GM23338 (cell line): ENCODE measurements around the gene PLAC8L1. TPM values are rescaled to one million over a fixed set of nuclear protein-coding genes. Genes with fewer than 3 reads are reported as not detected.

Source experiments
- ATAC-seq: fragments of 200-7000 bp; cut with Tn5 transposase; 3 replicates; pipeline ENCODE4 v1.9.1; 2020
- DNase-seq: peaks from one replicate; pipeline ENCODE4 v3.0.0-alpha.2; 2015; ENCODE audit warnings: low spot score
- H2AFZ ChIP-seq: fragments of 200-600 bp; sonication (generic); 2 replicates; pipeline ENCODE4 v1.8.0; 2016; ENCODE audit warnings: antibody characterized with exemption, mild to moderate bottlenecking, moderate library complexity
- H3F3A ChIP-seq: fragments of 200-600 bp; sonication (generic); replicated peaks from 2 replicates; pipeline ENCODE4 v1.8.0; 2017; ENCODE audit warnings: antibody characterized with exemption, mixed run types, low read depth
- H3K27ac ChIP-seq: fragments of 200-600 bp; sonication (generic); 2 replicates; pipeline ENCODE4 v1.6.1; 2016; ENCODE audit warnings: low read depth
- H3K27me3 ChIP-seq: fragments of 200-600 bp; sonication (generic); 2 replicates; pipeline ENCODE4 v1.8.0; 2016; ENCODE audit warnings: mild to moderate bottlenecking, mixed run types, moderate library complexity; ENCODE audit not compliant: insufficient read depth
- H3K36me3 ChIP-seq: fragments of 200-600 bp; sonication (generic); 2 replicates; pipeline ENCODE4 v1.8.0; 2016; ENCODE audit warnings: mild to moderate bottlenecking; ENCODE audit not compliant: insufficient read depth
- H3K4me1 ChIP-seq: fragments of 200-600 bp; sonication (generic); 2 replicates; pipeline ENCODE4 v1.8.0; 2016; ENCODE audit warnings: mild to moderate bottlenecking, moderate library complexity; ENCODE audit not compliant: insufficient read depth
- H3K4me2 ChIP-seq: fragments of 200-600 bp; sonication (generic); 2 replicates; pipeline ENCODE4 v1.7.1; 2017; ENCODE audit warnings: mixed run types
- H3K4me3 ChIP-seq: fragments of 200-600 bp; sonication (generic); 2 replicates; pipeline ENCODE4 v1.6.1; 2016; ENCODE audit warnings: mixed run types
- H3K79me2 ChIP-seq: fragments of 200-600 bp; sonication (generic); replicated peaks from 2 replicates; pipeline ENCODE4 v1.8.0; 2017; ENCODE audit warnings: mild to moderate bottlenecking; ENCODE audit not compliant: insufficient read depth
- H3K9me2 ChIP-seq: fragments of 200-600 bp; sonication (generic); 2 replicates; pipeline ENCODE4 v1.8.0; 2017; ENCODE audit not compliant: insufficient read depth
- H4K20me1 ChIP-seq: fragments of 200-600 bp; sonication (generic); replicated peaks from 2 replicates; pipeline ENCODE4 v1.8.0; 2017; ENCODE audit warnings: mild to moderate bottlenecking; ENCODE audit not compliant: insufficient read depth
- H3K27ac Mint-ChIP-seq: 2 replicates; pipeline ENCODE4 v1.8.0; 2020; ENCODE audit warnings: inconsistent platforms, mild to moderate bottlenecking, moderate library complexity, mixed read lengths
- H3K27me3 Mint-ChIP-seq: 3 replicates; pipeline ENCODE4 v1.8.0; 2022; ENCODE audit warnings: low read depth, mild to moderate bottlenecking, moderate library complexity, mixed read lengths, inconsistent platforms; ENCODE audit not compliant: insufficient read depth, poor library complexity
- H3K36me3 Mint-ChIP-seq: 3 replicates; pipeline ENCODE4 v1.8.0; 2021; ENCODE audit warnings: low read depth, mild to moderate bottlenecking, inconsistent platforms, moderate library complexity, mixed read lengths
- H3K4me1 Mint-ChIP-seq: 3 replicates; pipeline ENCODE4 v1.8.0; 2020; ENCODE audit warnings: mild to moderate bottlenecking, inconsistent platforms, mixed read lengths
- H3K4me3 Mint-ChIP-seq: 3 replicates; pipeline ENCODE4 v1.8.0; 2021; ENCODE audit warnings: moderate library complexity, mild to moderate bottlenecking, inconsistent platforms, mixed read lengths
- H3K9me3 Mint-ChIP-seq: 3 replicates; pipeline ENCODE4 v1.8.0; 2020; ENCODE audit warnings: moderate library complexity, mild to moderate bottlenecking, inconsistent platforms, mixed read lengths
- CTCF ChIP-seq, 2 experiments: fragments of 200-600 bp in 1 of 2; sonication (generic) in 1 of 2; conservative IDR thresholded peaks; 2 replicates each; pipeline versions ENCODE4 v1.5.1 to v1.6.1; 2016 to 2017; ENCODE audit warnings: antibody characterized with exemption in 2 of 2, low read depth in 2 of 2, mild to moderate bottlenecking in 2 of 2, moderate library complexity in 1 of 2
- ETS1 ChIP-seq: IDR thresholded peaks from 2 replicates; pipeline ENCODE4 v1.6.1; 2016; ENCODE audit warnings: antibody characterized with exemption
- EZH2 ChIP-seq: fragments of 200-600 bp; sonication (generic); IDR thresholded peaks from one replicate; pipeline ENCODE4 v1.8.0; 2017; ENCODE audit warnings: antibody characterized with exemption, mild to moderate bottlenecking, low read depth; ENCODE audit not compliant: unreplicated experiment
- EZH2phosphoT487 ChIP-seq: fragments of 200-600 bp; sonication (generic); IDR thresholded peaks from one replicate; pipeline ENCODE4 v1.8.1; 2018; ENCODE audit warnings: antibody characterized with exemption; ENCODE audit not compliant: unreplicated experiment
- JUNB ChIP-seq: IDR thresholded peaks from one replicate; pipeline ENCODE4 v1.6.1; 2016; ENCODE audit warnings: antibody characterized with exemption; ENCODE audit not compliant: unreplicated experiment
- NANOG ChIP-seq: IDR thresholded peaks from 2 replicates; pipeline ENCODE4 v1.6.1; 2016; ENCODE audit warnings: antibody characterized with exemption, borderline replicate concordance
- REST ChIP-seq: IDR thresholded peaks from one replicate; pipeline ENCODE4 v1.6.1; 2018; ENCODE audit warnings: antibody characterized with exemption; ENCODE audit not compliant: unreplicated experiment
- STAT1 ChIP-seq: IDR thresholded peaks from one replicate; pipeline ENCODE4 v1.6.1; 2016; ENCODE audit warnings: antibody characterized with exemption; ENCODE audit not compliant: unreplicated experiment
- ZNF114 ChIP-seq: fragments of 250-450 bp; sonication (Bioruptor Pico); IDR thresholded peaks from 2 replicates; pipeline ENCODE4 v1.5.0; 2020; ENCODE audit warnings: mild to moderate bottlenecking, moderate library complexity
- ZNF331 ChIP-seq: fragments of 250-450 bp; sonication (Bioruptor Pico); IDR thresholded peaks from 2 replicates; pipeline ENCODE4 v1.5.0; 2020; ENCODE audit warnings: low read depth, mild to moderate bottlenecking, moderate library complexity
- polyA plus RNA-seq: library from polyadenylated mRNA; unstranded; fragments of >200 nt; fragmentation: Nextera tagmentation; extraction: Ambion mirVana; gene quantifications from 2 replicates; pipeline ENCODE4 v1.2.1, GENCODE V29; 2016
- total RNA-seq: library from RNA; depleted of rRNA; stranded (reverse); fragments of >200 nt; shearing (Covaris generic); gene quantifications from 2 replicates; pipeline ENCODE4 v1.2.3, GENCODE V29; 2014

The PLAC8L1 gene
- total and polyA plus RNA-seq, 2 experiments from 2014 or later = 2.0 TPM; not detected in 1

GRCh38 chr5:146060221-146060585 lies 45.2 kb downstream of the PLAC8L1 start:
- no peaks in the 10 kb centered on the region for H3K36me3 ChIP-seq
- Mint-ChIP-seq H3K27ac (no peak overlapping the region), H3K4me3 (no peak overlapping the region), H3K4me1 (peaks cover 8% of the 10 kb centered on the region; the same call in 2 of the 3 replicates), H3K36me3 (no peaks in the 10 kb centered on the region), H3K9me3 (no peaks in the 10 kb centered on the region), H3K27me3 (peaks cover 2% of the 10 kb centered on the region)
- ATAC-seq (no peak), DNase-seq (no peak)
- no peak for TF ChIP-seq EZH2phosphoT487
- TF ChIP-seq ETS1 = no peak
- no peak for TF ChIP-seq ZNF331 (CRISPR knock-in tag)
- no peak for TF ChIP-seq REST
- no peak for TF ChIP-seq EZH2
- no peak for TF ChIP-seq STAT1
- no peak for TF ChIP-seq NANOG
- no peak for TF ChIP-seq ZNF114 (CRISPR knock-in tag)
- TF ChIP-seq JUNB = no peak
- no peak for TF ChIP-seq CTCF (conservative IDR thresholded peaks at IDR 0.05; ENCODE audit: low read depth in 2 of 2)
- H2AFZ ChIP-seq = no peak overlapping the region
- no peaks in the 10 kb centered on the region for H3K79me2 ChIP-seq
- no peaks in the 10 kb centered on the region for H3K9me2 ChIP-seq
- no peak overlapping the region for H3K4me3 ChIP-seq
- H3K4me1 ChIP-seq = no peaks in the 10 kb centered on the region
- no peaks in the 10 kb centered on the region for H3F3A ChIP-seq
- H3K27ac ChIP-seq = no peak overlapping the region
- H3K4me2 ChIP-seq = no peak overlapping the region
- H4K20me1 ChIP-seq = no peaks in the 10 kb centered on the region
- H3K27me3 ChIP-seq = no peaks in the 10 kb centered on the region
